Upper lobe of left lung (tissue), 4 donors: ENCODE data around the gene PTPRG.

Experiments used
- CTCF ChIP-seq, 6 experiments: fragments of 450-650 bp in 4 of 6; fragments of 200-600 bp in 2 of 6; sonication (generic) in 2 of 6; IDR thresholded peaks; one replicate each; pipeline ENCODE4 v1.5.1; 2016 to 2019; ENCODE audit warnings: antibody characterized with exemption in 6 of 6
- POLR2A ChIP-seq, 4 donors: fragments of 450-650 bp; IDR thresholded peaks; one replicate each; pipeline ENCODE4 v1.5.1; 2016 to 2017; ENCODE audit warnings: antibody characterized with exemption in 4 of 4, mild to moderate bottlenecking in 2 of 4
- POLR2AphosphoS5 ChIP-seq, 2 donors: sonication (generic); formaldehyde crosslinking; IDR thresholded peaks; one replicate each; pipeline ENCODE4 v1.5.1; 2017; ENCODE audit warnings: antibody characterized with exemption in 2 of 2

- TF ChIP-seq POLR2AphosphoS5 (IDR thresholded peaks at IDR 0.05), result no peak
- no peak for TF ChIP-seq CTCF (IDR thresholded peaks at IDR 0.05)
- TF ChIP-seq POLR2A (IDR thresholded peaks at IDR 0.05), result no peak
Measured at GRCh38 chr3:61570813-61571212, 9.4 kb downstream of the PTPRG start.
